HUES64 (cell line): Measurements from ENCODE around the gene SND1. TPM values are rescaled to one million over a fixed set of nuclear protein-coding genes. Genes with fewer than 3 reads are reported as not detected.
A peak's percentile ranks its signal among the peaks of the same experiment; 100 is the strongest.

ENCODE experiments used
- H3K27ac ChIP-seq: 2 replicates; pipeline ENCODE4 v1.7.0; 2013; ENCODE audit warnings: low read depth, low read length, inconsistent platforms
- H3K27me3 ChIP-seq: 2 replicates; pipeline ENCODE4 v1.6.1; 2013; ENCODE audit warnings: mild to moderate bottlenecking, low read length; ENCODE audit not compliant: insufficient read depth
- H3K36me3 ChIP-seq: 2 replicates; pipeline ENCODE4 v1.6.1; 2013; ENCODE audit warnings: mild to moderate bottlenecking, low read length; ENCODE audit not compliant: insufficient read depth
- H3K4me1 ChIP-seq: 2 replicates; pipeline ENCODE4 v1.6.1; 2013; ENCODE audit warnings: mild to moderate bottlenecking, low read length, moderate library complexity; ENCODE audit not compliant: insufficient read depth
- H3K4me3 ChIP-seq: 2 replicates; pipeline ENCODE4 v1.5.1; 2013; ENCODE audit warnings: mild to moderate bottlenecking, low read length, moderate library complexity
- H3K9ac ChIP-seq: 2 replicates; pipeline ENCODE4 v1.6.1; 2013; ENCODE audit warnings: mild to moderate bottlenecking, low read depth, low read length
- H3K9me3 ChIP-seq: 2 replicates; pipeline ENCODE4 v1.6.1; 2013; ENCODE audit warnings: low read depth, low read length; ENCODE audit not compliant: insufficient read depth
- WGBS: fragments of 150-250, 120-280 bp; methylation state at CpG from one replicate; pipeline ENCODE4 v1.1.7; 2013; ENCODE audit warnings: missing lambda C conversion rate; 5-methylcytosine and 5-hydroxymethylcytosine counted together
- polyA plus RNA-seq, 2 experiments: library from polyadenylated mRNA; stranded (reverse); fragments of 50-300 nt; gene quantifications; one replicate each; pipeline ENCODE4 v1.2.3, GENCODE V29; 2013

SND1 gene
- polyA plus RNA-seq (2013, experiment 1 of 2): 123 TPM
- polyA plus RNA-seq (2013, experiment 2 of 2): 130 TPM

GRCh38 chr7:127651556-127652332 is at the start of gene SND1:
TSS of gene SND1 (plus strand) at chr7:127652194. CDS start at chr7:127652374, 180 bp downstream.
- peak within 1 kb of the TSS; percentile 95 for H3K9ac ChIP-seq
- H3K4me3 ChIP-seq: peak within 1 kb of the TSS; percentile 99
- no peaks in the 10 kb centered on the region for H3K27me3 ChIP-seq
- WGBS: under 1% methylated on average over 67 of the region's 67 CpGs
- H3K36me3 ChIP-seq: peaks cover 8% of the 10 kb centered on the region; the same call in 1 of the 2 replicates
- H3K27ac ChIP-seq: peak within 1 kb of the TSS; percentile 90
- H3K9me3 ChIP-seq: no peaks in the 10 kb centered on the region
- peaks cover 39% of the 10 kb centered on the region for H3K4me1 ChIP-seq

GRCh38 chr7:127608446-127608845 is 43.5 kb upstream of the SND1 start:
- WGBS: 96% methylated on average over 4 of the region's 6 CpGs
- Histone ChIP-seq H3K36me3 (no peaks in the 10 kb centered on the region), H3K4me3 (no peak overlapping the region), H3K27me3 (no peaks in the 10 kb centered on the region), H3K9me3 (peaks cover 11% of the 10 kb centered on the region; the same call in 1 of the 2 replicates), H3K9ac (no peak overlapping the region), H3K4me1 (no peaks in the 10 kb centered on the region), H3K27ac (no peak overlapping the region)

GRCh38 chr7:127609297-127609696 is 42.7 kb upstream of the SND1 start:
- Histone ChIP-seq H3K9ac (no peak overlapping the region), H3K36me3 (no peaks in the 10 kb centered on the region), H3K4me1 (no peaks in the 10 kb centered on the region), H3K9me3 (peaks cover 11% of the 10 kb centered on the region; the same call in 1 of the 2 replicates), H3K27ac (no peak overlapping the region), H3K27me3 (no peaks in the 10 kb centered on the region; the same call in 1 of the 2 replicates), H3K4me3 (no peak overlapping the region)
- 94% methylated on average over 6 of the region's 6 CpGs for WGBS

- H3K9me3 ChIP-seq: peaks cover 11% of the 10 kb centered on the region; the same call in 1 of the 2 replicates
- WGBS: 88% methylated on average over 1 of the region's 1 CpG
- H3K9ac ChIP-seq: no peak overlapping the region
- H3K36me3 ChIP-seq: no peaks in the 10 kb centered on the region
- peaks cover 17% of the 10 kb centered on the region for H3K27me3 ChIP-seq
- H3K4me1 ChIP-seq: no peaks in the 10 kb centered on the region
- H3K4me3 ChIP-seq: no peak overlapping the region
- no peak overlapping the region for H3K27ac ChIP-seq
Measured at GRCh38 chr7:127612263-127612662, 39.7 kb upstream of the SND1 start.

- 92% methylated on average over 5 of the region's 5 CpGs for WGBS
- H3K4me3 ChIP-seq: no peak overlapping the region
- H3K27me3 ChIP-seq: peaks cover 61% of the 10 kb centered on the region
Measured at GRCh38 chr7:127616724-127617123, 35.3 kb upstream of the SND1 start.

GRCh38 chr7:127618042-127618441 is 34.0 kb upstream of the SND1 start, which contains the start of gene PAX4:
TSS of gene PAX4 (minus strand) at chr7:127618142. CDS start at chr7:127615928, 2,214 bp downstream.
- no peaks in the 10 kb centered on the region for H3K9me3 ChIP-seq
- no peak within 1 kb of the TSS for H3K27ac ChIP-seq
- no peak within 1 kb of the TSS for H3K9ac ChIP-seq
- H3K4me1 ChIP-seq: peaks cover 3% of the 10 kb centered on the region; the same call in 1 of the 2 replicates
- H3K27me3 ChIP-seq: peaks cover 64% of the 10 kb centered on the region
- WGBS: 49% methylated on average over 2 of the region's 2 CpGs
- no peaks in the 10 kb centered on the region for H3K36me3 ChIP-seq
- no peak within 1 kb of the TSS for H3K4me3 ChIP-seq

More at GRCh38 chr7:127616724-127617123, 35.3 kb upstream of the SND1 start:
- H3K9me3 ChIP-seq: no peaks in the 10 kb centered on the region
- H3K27ac ChIP-seq: no peak overlapping the region
- H3K4me1 ChIP-seq: peaks cover 3% of the 10 kb centered on the region; the same call in 1 of the 2 replicates
- no peak overlapping the region for H3K9ac ChIP-seq
- no peaks in the 10 kb centered on the region for H3K36me3 ChIP-seq

- 92% methylated on average over 1 of the region's 1 CpG for WGBS
- Histone ChIP-seq H3K27me3 (peaks cover 64% of the 10 kb centered on the region), H3K9ac (no peak overlapping the region), H3K9me3 (no peaks in the 10 kb centered on the region), H3K4me1 (peaks cover 3% of the 10 kb centered on the region; the same call in 1 of the 2 replicates), H3K4me3 (no peak overlapping the region), H3K27ac (no peak overlapping the region), H3K36me3 (no peaks in the 10 kb centered on the region)
Measured at GRCh38 chr7:127618775-127619174, 33.2 kb upstream of the SND1 start.

GRCh38 chr7:127619681-127620405 is 32.2 kb upstream of the SND1 start:
- peaks cover 64% of the 10 kb centered on the region for H3K27me3 ChIP-seq
- WGBS: 20% methylated on average over 25 of the region's 27 CpGs

GRCh38 chr7:127620406-127621233 is 31.4 kb upstream of the SND1 start:
- Histone ChIP-seq H3K4me3 (peak overlapping the region; percentile 65), H3K9ac (peak overlapping the region; percentile 7; the same call in 1 of the 2 replicates), H3K27me3 (peaks cover 63% of the 10 kb centered on the region), H3K4me1 (peaks cover 3% of the 10 kb centered on the region; the same call in 1 of the 2 replicates), H3K36me3 (no peaks in the 10 kb centered on the region), H3K9me3 (no peaks in the 10 kb centered on the region), H3K27ac (no peak overlapping the region)
- WGBS: 4% methylated on average over 23 of the region's 24 CpGs

More at GRCh38 chr7:127619681-127620405, 32.2 kb upstream of the SND1 start:
- H3K27ac ChIP-seq: no peak overlapping the region
- no peaks in the 10 kb centered on the region for H3K9me3 ChIP-seq
- H3K4me3 ChIP-seq: peak overlapping the region; percentile 65
- no peaks in the 10 kb centered on the region for H3K36me3 ChIP-seq
- H3K4me1 ChIP-seq: peaks cover 3% of the 10 kb centered on the region; the same call in 1 of the 2 replicates
- no peak overlapping the region for H3K9ac ChIP-seq

GRCh38 chr7:127625331-127625730 is 26.7 kb upstream of the SND1 start:
- Histone ChIP-seq H3K27ac (no peak overlapping the region), H3K9me3 (no peaks in the 10 kb centered on the region), H3K36me3 (no peaks in the 10 kb centered on the region), H3K9ac (no peak overlapping the region), H3K27me3 (peaks cover 16% of the 10 kb centered on the region), H3K4me1 (peaks cover 3% of the 10 kb centered on the region; the same call in 1 of the 2 replicates), H3K4me3 (no peak overlapping the region)
